ENCODE measurements around the gene SLC4A1AP.

Gene SLC4A1AP

DNA sequence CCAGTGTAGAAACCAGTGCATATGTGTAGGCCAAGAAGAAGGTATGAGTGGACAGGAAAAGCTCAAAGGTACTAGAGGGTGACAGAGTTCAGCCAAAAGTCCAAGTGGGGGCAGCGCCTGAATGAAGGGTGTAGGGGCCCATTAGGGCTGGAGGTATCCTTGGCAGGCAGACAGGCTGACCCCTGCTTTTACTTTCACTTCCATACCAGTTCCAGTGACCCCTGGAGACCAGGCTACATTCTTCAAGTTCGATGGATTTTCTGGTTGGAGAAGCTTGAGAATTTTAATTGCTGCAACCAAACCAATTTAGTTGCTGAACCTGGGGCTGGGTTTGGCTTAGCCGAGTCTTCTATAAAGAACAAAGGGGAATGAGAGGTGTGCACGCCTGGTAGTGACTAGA is 65.5 kb downstream of the SLC4A1AP start:
- Mint-ChIP-seq H3K27ac (no peak overlapping the region), H3K4me3 (no peak overlapping the region), H3K27me3 (no peaks in the 10 kb centered on the region), H3K9me3 (no peaks in the 10 kb centered on the region), H3K36me3 (ENCODE audit: low read depth) (no peaks in the 10 kb centered on the region), H3K4me1 (peaks cover 6% of the 10 kb centered on the region)
- ATAC-seq (no peak), DNase-seq (no peak)

DNA sequence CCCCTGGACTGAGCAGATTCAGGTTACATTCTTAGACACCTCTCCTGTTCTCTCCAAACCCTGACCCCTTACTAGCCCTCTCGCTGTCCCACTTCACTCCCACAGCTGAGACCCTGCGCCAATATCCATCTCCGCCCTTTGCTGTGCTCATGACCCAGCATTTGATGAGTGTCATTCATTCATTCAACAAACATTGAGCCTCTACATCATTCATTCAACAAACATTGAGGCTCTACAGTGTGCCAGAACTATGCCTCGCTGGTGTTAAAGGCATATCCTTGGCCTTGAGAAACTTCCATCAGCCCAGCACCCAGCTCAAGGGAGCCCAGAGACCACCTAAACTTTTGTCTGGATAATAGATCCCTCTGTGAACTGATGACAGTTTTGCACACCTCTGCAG is 65.9 kb downstream of the SLC4A1AP start:
- Mint-ChIP-seq H3K27ac (no peak overlapping the region), H3K4me3 (no peak overlapping the region), H3K4me1 (peaks cover 9% of the 10 kb centered on the region), H3K9me3 (no peaks in the 10 kb centered on the region), H3K27me3 (no peaks in the 10 kb centered on the region), H3K36me3 (ENCODE audit: low read depth) (no peaks in the 10 kb centered on the region)
- DNase-seq (no peak), ATAC-seq (no peak)

DNA sequence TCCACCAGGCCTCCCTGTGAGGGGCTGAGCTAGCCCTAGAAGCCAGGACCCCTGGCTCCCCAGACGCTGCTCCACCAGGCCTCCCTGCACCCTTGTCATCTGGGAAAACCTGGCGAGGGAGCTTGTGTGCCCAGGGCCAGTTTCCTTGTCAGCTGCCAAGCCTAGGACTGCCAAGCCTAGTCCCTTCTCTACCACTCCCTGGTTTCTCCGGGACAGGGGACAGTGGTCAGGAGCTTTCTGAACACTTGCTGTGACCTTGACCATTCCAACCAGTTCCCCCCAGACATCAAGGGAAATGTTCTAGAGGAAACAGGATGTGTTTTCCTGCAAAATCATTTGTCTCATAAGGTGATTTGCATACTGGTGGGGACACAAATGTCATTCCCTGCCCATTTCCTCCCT is 66.6 kb downstream of the SLC4A1AP start:
- Mint-ChIP-seq H3K4me1 (peaks cover 14% of the 10 kb centered on the region), H3K9me3 (no peaks in the 10 kb centered on the region), H3K27ac (no peak overlapping the region), H3K27me3 (no peaks in the 10 kb centered on the region), H3K4me3 (no peak overlapping the region), H3K36me3 (ENCODE audit: low read depth) (no peaks in the 10 kb centered on the region)
- no peak for ATAC-seq
- no peak for DNase-seq

DNA sequence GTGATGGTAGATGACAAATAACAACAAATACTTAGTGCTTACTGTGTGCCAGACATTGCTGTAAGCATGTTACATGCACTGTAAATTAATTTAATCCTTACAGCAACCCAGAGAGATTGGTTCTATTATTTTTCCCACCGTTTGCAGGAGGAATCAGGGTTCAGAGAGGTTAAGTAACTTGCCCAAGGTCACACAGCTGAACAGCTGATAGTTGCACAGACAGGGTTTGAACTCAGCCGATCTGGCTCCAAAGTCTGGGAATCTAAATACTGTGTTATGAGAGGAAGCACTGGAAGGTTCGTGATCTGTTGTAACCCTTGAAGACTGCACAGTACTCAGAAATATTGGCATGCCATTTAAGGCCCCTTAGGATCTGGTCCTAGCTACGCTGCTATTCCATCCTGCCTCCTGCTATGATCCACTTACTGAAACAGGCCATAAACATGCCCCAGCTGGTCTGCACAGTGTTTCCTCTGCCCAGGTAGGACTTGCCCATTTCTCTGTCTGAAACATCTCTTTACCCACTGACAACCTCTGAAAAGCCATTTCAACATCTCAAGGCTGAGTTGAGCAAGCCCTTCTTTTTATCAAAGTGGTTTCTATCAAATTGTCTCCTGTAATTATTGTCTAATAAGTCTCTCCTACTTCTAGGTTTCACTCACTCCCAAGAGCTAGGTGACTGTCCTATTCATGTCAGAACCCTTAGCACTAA is 67.4 kb downstream of the SLC4A1AP start:
- no peak for DNase-seq
- H3K36me3 Mint-ChIP-seq (ENCODE audit: low read depth): no peaks in the 10 kb centered on the region
- no peak overlapping the region for H3K27ac Mint-ChIP-seq
- no peaks in the 10 kb centered on the region for H3K27me3 Mint-ChIP-seq
- no peaks in the 10 kb centered on the region for H3K9me3 Mint-ChIP-seq
- no peak overlapping the region for H3K4me3 Mint-ChIP-seq
- peaks cover 17% of the 10 kb centered on the region for H3K4me1 Mint-ChIP-seq
- no peak for ATAC-seq

DNA sequence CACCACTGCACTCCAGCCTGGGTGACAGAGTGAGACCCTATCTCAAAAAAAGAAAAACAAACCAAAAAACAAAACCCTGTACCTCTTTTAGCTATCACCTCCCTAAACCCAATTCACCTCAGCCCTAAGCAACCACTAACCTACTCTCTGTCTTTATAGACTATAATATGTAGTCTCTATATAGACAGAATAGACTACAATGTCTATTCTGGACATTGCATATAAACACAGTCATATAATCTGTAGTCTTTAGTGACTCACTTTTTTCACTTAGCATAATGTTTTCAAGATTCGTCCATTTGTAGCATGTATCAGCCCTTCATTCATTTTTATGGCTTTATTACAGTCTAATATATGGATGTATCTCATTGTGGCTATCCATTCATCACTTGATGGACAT is 70.6 kb downstream of the SLC4A1AP start:
- peaks cover 1% of the 10 kb centered on the region for H3K27me3 Mint-ChIP-seq
- ATAC-seq: no peak
- no peaks in the 10 kb centered on the region for H3K36me3 Mint-ChIP-seq (ENCODE audit: low read depth)
- no peak overlapping the region for H3K4me3 Mint-ChIP-seq
- H3K27ac Mint-ChIP-seq: no peak overlapping the region
- no peak for DNase-seq
- peaks cover 13% of the 10 kb centered on the region for H3K4me1 Mint-ChIP-seq
- no peaks in the 10 kb centered on the region for H3K9me3 Mint-ChIP-seq

DNA sequence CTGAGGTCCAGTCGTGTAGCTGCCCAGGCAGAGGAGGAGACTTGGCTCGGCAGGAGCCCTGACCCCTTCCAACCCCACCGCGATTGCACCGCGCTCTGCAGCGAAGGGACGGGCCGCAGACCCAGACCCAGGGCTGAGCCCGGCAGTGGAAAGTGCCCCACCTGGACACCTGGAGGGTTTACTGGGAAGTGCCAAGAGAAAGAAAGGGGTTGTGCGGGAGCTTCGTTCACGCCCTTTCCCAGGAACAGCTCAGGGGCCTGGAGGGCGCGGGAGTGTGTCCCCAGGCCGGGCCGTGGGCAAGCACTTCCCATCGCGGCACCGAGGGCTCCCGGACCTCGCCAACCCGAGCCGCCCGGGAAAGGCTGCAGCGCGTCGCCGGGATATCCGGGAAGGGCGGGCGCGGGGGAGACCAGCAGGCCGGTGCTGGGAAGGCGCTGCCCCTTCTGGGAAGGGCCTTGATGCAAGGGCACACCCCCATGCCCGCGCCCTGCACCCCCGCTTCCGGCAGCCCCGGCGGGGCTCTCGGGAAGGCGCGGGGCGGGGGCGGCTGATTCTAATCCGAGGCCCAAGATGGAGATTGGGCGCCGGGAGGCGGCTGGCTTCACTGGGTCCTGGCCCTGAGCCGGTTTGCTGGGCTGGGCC is 71.7 kb downstream of the SLC4A1AP start:
- DNase-seq (peak; percentile 71), ATAC-seq (peak; percentile 85)
- H3K27ac Mint-ChIP-seq: peak overlapping the region; percentile 52
- peak overlapping the region; percentile 45 for H3K4me3 Mint-ChIP-seq
- peaks cover 1% of the 10 kb centered on the region for H3K27me3 Mint-ChIP-seq
- no peaks in the 10 kb centered on the region for H3K36me3 Mint-ChIP-seq (ENCODE audit: low read depth)
- H3K9me3 Mint-ChIP-seq: no peaks in the 10 kb centered on the region
- H3K4me1 Mint-ChIP-seq: peaks cover 13% of the 10 kb centered on the region

DNA sequence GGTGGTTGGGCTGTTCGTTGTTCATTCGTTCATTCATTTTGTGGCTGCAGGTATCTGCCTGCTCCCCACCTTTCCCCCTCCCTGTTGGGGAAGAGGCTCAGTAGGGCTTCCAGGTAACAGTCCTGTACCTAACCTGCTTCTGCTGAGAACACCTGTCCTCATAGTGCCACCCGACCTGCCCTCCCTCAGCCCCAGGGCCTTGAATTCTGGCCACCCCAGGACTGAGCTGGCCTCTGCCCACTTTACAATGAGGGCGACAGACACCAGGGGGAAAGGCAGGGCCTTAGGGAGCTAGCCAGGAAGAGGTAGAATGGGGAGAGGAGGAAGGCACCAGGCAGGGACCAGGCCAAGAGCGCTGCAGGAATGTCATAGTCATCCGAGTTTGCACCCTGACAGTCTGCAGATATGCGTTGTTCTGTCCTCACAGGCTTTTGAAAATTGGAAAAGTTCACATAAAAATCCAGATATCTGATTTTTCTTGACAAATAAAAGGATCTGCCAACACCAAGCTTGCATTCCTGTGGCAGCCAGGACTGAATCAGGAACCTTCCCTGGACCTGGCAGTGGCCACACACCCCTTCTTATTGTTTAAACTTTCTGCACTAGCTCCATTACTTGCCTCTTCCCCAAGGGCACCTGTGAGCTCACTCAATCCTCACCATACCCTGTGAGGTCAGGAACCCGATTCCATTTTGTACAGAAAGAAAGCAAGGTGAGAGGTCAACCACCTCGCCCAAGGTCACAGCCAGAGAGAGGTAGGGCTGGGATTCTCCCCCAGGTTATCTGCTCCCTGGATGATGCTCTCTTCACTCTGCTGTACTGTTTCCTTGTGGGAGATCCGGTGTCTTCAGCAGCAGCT is 72.6 kb downstream of the SLC4A1AP start:
- Mint-ChIP-seq H3K36me3 (ENCODE audit: low read depth) (no peaks in the 10 kb centered on the region), H3K27ac (no peak overlapping the region), H3K9me3 (no peaks in the 10 kb centered on the region), H3K4me1 (peaks cover 13% of the 10 kb centered on the region), H3K27me3 (peaks cover 1% of the 10 kb centered on the region), H3K4me3 (peak overlapping the region; percentile 14)
- ATAC-seq: no peak
- DNase-seq: no peak

DNA sequence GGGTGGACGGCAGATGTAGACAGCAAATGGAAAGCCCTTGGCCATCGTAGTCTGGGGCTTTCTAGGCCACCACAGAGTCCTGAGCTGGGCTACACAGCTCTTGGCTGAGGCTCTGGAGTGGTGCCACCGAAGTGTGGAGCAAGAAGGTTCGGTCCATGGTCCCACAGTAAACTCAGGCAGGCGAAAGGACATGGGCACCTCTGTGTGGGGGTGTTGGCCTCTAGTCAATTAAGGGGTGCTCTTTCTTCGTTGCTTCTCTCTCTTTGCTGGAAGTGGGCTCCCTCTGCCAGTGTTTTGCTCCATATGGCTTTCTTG is 73.2 kb downstream of the SLC4A1AP start:
- DNase-seq (no peak), ATAC-seq (no peak)
- no peak overlapping the region for H3K27ac Mint-ChIP-seq
- no peaks in the 10 kb centered on the region for H3K9me3 Mint-ChIP-seq
- H3K36me3 Mint-ChIP-seq (ENCODE audit: low read depth): no peaks in the 10 kb centered on the region
- H3K4me1 Mint-ChIP-seq: peaks cover 13% of the 10 kb centered on the region
- H3K4me3 Mint-ChIP-seq: no peak overlapping the region
- peaks cover 1% of the 10 kb centered on the region for H3K27me3 Mint-ChIP-seq

DNA sequence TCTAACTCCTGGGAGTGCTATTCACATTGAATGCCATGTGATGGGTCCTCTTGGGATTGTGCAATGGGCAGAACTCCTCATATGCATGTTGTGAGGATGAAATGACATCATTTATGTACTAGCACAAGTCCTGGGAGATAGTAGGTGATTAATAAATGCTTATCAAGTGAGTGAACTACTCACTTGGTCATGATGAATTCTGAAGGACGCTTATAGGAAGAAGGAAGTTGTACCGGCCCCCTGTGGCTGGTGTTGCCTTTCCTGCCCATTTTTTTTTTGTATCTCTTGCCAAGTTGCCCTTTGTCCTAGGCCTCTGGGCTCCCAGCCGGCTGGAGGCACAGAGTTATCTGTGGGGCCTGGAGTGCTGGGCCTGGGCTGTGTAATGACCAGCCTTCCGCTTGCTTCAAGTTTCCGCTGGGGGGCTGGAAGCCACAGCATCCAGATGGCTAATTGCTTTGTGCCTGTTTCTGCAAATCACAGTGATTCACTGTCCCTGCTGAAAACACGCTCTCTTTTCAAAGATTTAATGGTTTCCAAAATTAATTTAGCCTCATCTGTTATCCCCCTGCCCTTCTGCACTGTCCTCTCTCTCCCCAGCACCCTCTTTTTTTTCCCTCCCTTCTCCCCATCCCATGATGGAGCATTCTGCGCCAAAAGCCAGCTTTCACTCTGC is 74.1 kb downstream of the SLC4A1AP start:
- ATAC-seq: no peak
- no peak overlapping the region for H3K27ac Mint-ChIP-seq
- DNase-seq: no peak
- peaks cover 1% of the 10 kb centered on the region for H3K27me3 Mint-ChIP-seq
- no peaks in the 10 kb centered on the region for H3K36me3 Mint-ChIP-seq (ENCODE audit: low read depth)
- H3K4me1 Mint-ChIP-seq: peaks cover 13% of the 10 kb centered on the region
- no peaks in the 10 kb centered on the region for H3K9me3 Mint-ChIP-seq
- H3K4me3 Mint-ChIP-seq: no peak overlapping the region

DNA sequence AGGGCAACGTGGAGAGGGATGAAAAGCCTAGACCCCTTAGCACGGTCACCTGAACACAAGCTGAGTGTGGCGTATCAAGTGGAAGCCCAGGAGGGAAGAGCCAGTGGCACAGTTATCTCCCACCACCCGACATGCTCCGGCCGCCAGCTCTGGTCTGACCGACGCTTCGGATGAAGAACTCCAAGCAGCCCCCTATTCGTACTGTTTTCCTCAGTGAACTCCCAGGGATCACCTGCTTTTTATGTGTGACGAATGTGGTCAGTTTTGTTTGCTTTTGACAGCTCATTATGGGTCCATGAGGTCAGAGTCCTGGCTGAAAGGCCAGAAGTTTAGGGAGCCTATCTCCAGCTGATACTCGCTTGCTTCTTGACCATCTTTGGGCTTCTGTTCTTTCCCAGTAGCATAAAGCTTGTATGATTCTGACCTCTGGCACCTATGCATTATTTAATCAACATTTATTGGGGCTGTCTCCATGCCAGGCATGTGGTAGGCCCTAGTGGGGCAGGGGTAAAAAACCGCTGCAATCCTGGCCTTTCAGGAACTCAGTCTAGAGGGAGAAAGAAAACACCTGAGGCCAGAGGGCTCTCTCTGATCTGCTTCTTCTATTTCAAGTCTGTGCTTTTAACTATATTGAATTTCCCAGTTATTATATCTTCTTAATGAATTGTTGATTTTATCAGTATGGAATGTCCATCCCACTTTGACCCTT is 74.8 kb downstream of the SLC4A1AP start:
- no peaks in the 10 kb centered on the region for H3K36me3 Mint-ChIP-seq (ENCODE audit: low read depth)
- H3K27me3 Mint-ChIP-seq: peaks cover 1% of the 10 kb centered on the region
- H3K4me3 Mint-ChIP-seq: no peak overlapping the region

DNA sequence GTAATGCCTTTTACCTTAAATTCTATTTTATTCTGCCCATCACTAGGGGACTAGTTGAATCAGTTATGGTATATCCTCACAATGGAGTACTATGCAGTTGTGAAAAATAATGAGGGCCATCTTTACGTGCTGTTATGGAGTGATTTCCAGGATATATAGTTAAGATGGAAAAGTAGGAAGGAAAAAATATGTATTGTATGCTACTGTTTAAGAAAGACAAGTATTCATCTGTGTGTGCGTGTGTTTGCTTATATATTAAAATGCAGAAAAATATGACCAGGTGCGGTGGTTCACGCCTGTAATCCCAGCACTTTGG is 75.3 kb downstream of the SLC4A1AP start:
- DNase-seq (no peak), ATAC-seq (no peak)
- H3K27me3 Mint-ChIP-seq: peaks cover 3% of the 10 kb centered on the region
- no peaks in the 10 kb centered on the region for H3K36me3 Mint-ChIP-seq (ENCODE audit: low read depth)
- H3K27ac Mint-ChIP-seq: no peak overlapping the region
- no peaks in the 10 kb centered on the region for H3K9me3 Mint-ChIP-seq
- H3K4me1 Mint-ChIP-seq: peaks cover 13% of the 10 kb centered on the region
- H3K4me3 Mint-ChIP-seq: no peak overlapping the region

More for the DNA sequence above, 74.8 kb downstream of the SLC4A1AP start:
- ATAC-seq: no peak
- DNase-seq: no peak
- Mint-ChIP-seq H3K27ac (no peak overlapping the region), H3K9me3 (no peaks in the 10 kb centered on the region), H3K4me1 (peaks cover 13% of the 10 kb centered on the region)

DNA sequence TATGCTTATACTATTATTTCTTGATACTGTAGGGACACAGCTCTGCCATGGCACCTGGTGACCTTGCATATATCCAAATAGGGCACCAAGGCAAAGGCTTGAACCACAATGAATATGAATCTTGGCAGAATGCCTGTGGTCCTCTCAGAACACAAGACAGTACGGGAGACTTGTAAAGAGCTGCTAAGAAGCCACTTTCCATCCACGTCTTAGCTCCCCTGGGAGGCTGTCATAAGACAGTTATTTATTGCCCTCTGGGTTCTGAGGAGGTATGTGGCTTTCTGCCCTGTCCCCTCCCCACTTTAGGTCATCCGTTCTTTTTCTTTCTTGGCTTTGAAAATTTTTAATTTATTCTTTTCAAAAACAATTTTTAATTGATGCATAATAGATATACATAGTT is 78.0 kb downstream of the SLC4A1AP start:
- DNase-seq (no peak), ATAC-seq (no peak)
- H3K4me3 Mint-ChIP-seq: no peak overlapping the region

DNA sequence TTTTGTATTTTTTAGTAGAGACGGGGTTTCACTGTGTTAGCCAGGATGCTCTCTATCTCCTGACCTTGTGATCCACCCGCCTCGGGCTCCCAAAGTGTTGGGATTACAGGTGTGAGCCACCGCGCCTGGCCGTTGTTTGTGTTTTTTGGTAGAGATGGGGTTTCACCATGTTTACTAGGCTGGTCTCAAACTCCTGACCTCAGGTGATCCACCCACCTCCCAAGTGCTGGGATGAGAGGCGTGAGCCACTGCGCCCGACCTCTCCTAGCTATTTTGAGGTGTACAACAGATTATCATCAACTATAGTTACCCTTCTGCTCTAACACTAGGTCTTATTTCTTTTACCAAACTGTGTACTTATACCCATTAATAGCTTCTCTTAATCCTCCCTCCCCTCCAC is 78.9 kb downstream of the SLC4A1AP start:
- no peaks in the 10 kb centered on the region for H3K9me3 Mint-ChIP-seq
- no peaks in the 10 kb centered on the region for H3K4me1 Mint-ChIP-seq
- no peak overlapping the region for H3K27ac Mint-ChIP-seq
- peaks cover 9% of the 10 kb centered on the region for H3K27me3 Mint-ChIP-seq
- ATAC-seq (no peak), DNase-seq (no peak)
- H3K36me3 Mint-ChIP-seq (ENCODE audit: low read depth): no peaks in the 10 kb centered on the region
- no peak overlapping the region for H3K4me3 Mint-ChIP-seq

More for the DNA sequence above, 78.0 kb downstream of the SLC4A1AP start:
- Mint-ChIP-seq H3K4me1 (no peaks in the 10 kb centered on the region), H3K27me3 (peaks cover 9% of the 10 kb centered on the region), H3K27ac (no peak overlapping the region), H3K36me3 (ENCODE audit: low read depth) (no peaks in the 10 kb centered on the region), H3K9me3 (no peaks in the 10 kb centered on the region)

Measured in activated naive CD8-positive, alpha-beta T cell treated with anti-CD3 and anti-CD28 coated beads, Interleukin-2, amount 50 U/mL, for 24 hours (primary cell).